HepG2 (cell line): ENCODE measurements around the gene TMEM258. TPM values are rescaled to one million over a fixed set of nuclear protein-coding genes. Genes with fewer than 3 reads are reported as not detected.

ENCODE experiments used
- ADNP ChIP-seq: sonication (generic); formaldehyde crosslinking; IDR thresholded peaks from 2 replicates; pipeline ENCODE4 v1.4.0; 2020; ENCODE audit warnings: missing genetic modification reagents
- CBX5 ChIP-seq: sonication (generic); formaldehyde crosslinking; IDR thresholded peaks from 2 replicates; pipeline ENCODE4 v1.4.0; 2020; ENCODE audit warnings: missing genetic modification reagents, borderline replicate concordance
- ESRRA ChIP-seq: sonication (generic); formaldehyde crosslinking; IDR thresholded peaks from 2 replicates; pipeline ENCODE4 v1.5.1; 2020; ENCODE audit warnings: mild to moderate bottlenecking, low read depth, missing genetic modification reagents
- GABPA ChIP-seq, 2 experiments: IDR thresholded peaks; 2 replicates each; pipeline ENCODE4 v1.6.1; 2011 to 2016; ENCODE audit warnings: low read depth in 2 of 2, low read length in 1 of 2, missing biosample characterization in 1 of 2, missing genetic modification characterization in 1 of 2
- HNRNPH1 ChIP-seq: fragments of 200-400 bp; formaldehyde crosslinking; optimal IDR thresholded peaks from 2 replicates; pipeline ENCODE3; 2017; ENCODE audit warnings: mild to moderate bottlenecking, low read depth, low read length
- KAT2B ChIP-seq: fragments of 150-350 bp; IDR thresholded peaks from 2 replicates; pipeline ENCODE4 v1.6.1; 2014; ENCODE audit warnings: low read depth, low read length, borderline replicate concordance
- NONO ChIP-seq, 2 experiments: fragments of 450-650 bp in 1 of 2; sonication (generic) in 1 of 2; formaldehyde crosslinking in 1 of 2; IDR thresholded peaks in 1 of 2; conservative IDR thresholded peaks in 1 of 2; 2 replicates each; pipeline versions ENCODE4 v1.6.1 to v1.8.0; 2017 to 2022; ENCODE audit warnings: mild to moderate bottlenecking in 1 of 2, missing genetic modification reagents in 1 of 2, moderate library complexity in 1 of 2
- RERE ChIP-seq: IDR thresholded peaks from 2 replicates; pipeline ENCODE4 v1.6.1; 2016; ENCODE audit warnings: low read depth, missing genetic modification reagents, missing compliant biosample characterization
- RFXANK ChIP-seq: IDR thresholded peaks from 2 replicates; pipeline ENCODE4 v1.6.1; 2016
- SAP130 ChIP-seq: IDR thresholded peaks from 2 replicates; pipeline ENCODE4 v1.6.1; 2016; ENCODE audit warnings: low read depth
- SMAD1 ChIP-seq: sonication (generic); formaldehyde crosslinking; IDR thresholded peaks from 2 replicates; pipeline ENCODE4 v1.4.0; 2020; ENCODE audit warnings: missing genetic modification reagents, low read depth, mild to moderate bottlenecking, borderline replicate concordance
- SMYD3 ChIP-seq: sonication (generic); formaldehyde crosslinking; IDR thresholded peaks from 2 replicates; pipeline ENCODE4 v1.8.1; 2023; ENCODE audit warnings: mild to moderate bottlenecking, missing genetic modification reagents
- TEAD3 ChIP-seq: optimal IDR thresholded peaks from 2 replicates; pipeline ENCODE3; 2016; ENCODE audit warnings: borderline replicate concordance
- ZFX ChIP-seq: sonication (generic); formaldehyde crosslinking; IDR thresholded peaks from 2 replicates; pipeline ENCODE4 v1.4.0; 2020; ENCODE audit warnings: mild to moderate bottlenecking, low read depth, missing genetic modification reagents, moderate library complexity
- ZNF354B ChIP-seq: sonication (generic); formaldehyde crosslinking; IDR thresholded peaks from 2 replicates; pipeline ENCODE4 v1.8.0; 2022; ENCODE audit warnings: mild to moderate bottlenecking, missing genetic modification reagents
- ZNF512 ChIP-seq: sonication (generic); formaldehyde crosslinking; IDR thresholded peaks from 2 replicates; pipeline ENCODE4 v1.4.0; 2020; ENCODE audit warnings: mild to moderate bottlenecking, missing genetic modification reagents
- ZNF552 ChIP-seq: sonication (generic); formaldehyde crosslinking; IDR thresholded peaks from 2 replicates; pipeline ENCODE4 v1.9.0; 2022; ENCODE audit warnings: missing genetic modification reagents, mild to moderate bottlenecking, borderline replicate concordance
- ZNF577 ChIP-seq: sonication (generic); formaldehyde crosslinking; IDR thresholded peaks from 2 replicates; pipeline ENCODE4 v1.4.0; 2020; ENCODE audit warnings: mild to moderate bottlenecking, low read depth, missing genetic modification reagents, borderline replicate concordance
- ZNF75D ChIP-seq: sonication (generic); formaldehyde crosslinking; IDR thresholded peaks from 2 replicates; pipeline ENCODE4 v1.8.1; 2023; ENCODE audit warnings: missing genetic modification reagents, mild to moderate bottlenecking, borderline replicate concordance
- ZNF772 ChIP-seq: sonication (generic); formaldehyde crosslinking; IDR thresholded peaks from 2 replicates; pipeline ENCODE4 v1.5.0; 2020; ENCODE audit warnings: mild to moderate bottlenecking, missing genetic modification reagents
- polyA plus RNA-seq, 8 experiments: library from polyadenylated mRNA; depleted of rRNA in 3 of 8; stranded (reverse) in 7 of 8; unstranded in 1 of 8; fragments of >200 nt; fragmentation: Illumina TruSeq in 4 of 8; extraction: Trizol in 4 of 8; gene quantifications; 2 replicates each; pipeline versions ENCODE4 v1.2.1 to v1.2.3, GENCODE V29; 2011 to 2016; ENCODE audit warnings: low read depth in 4 of 8, missing spikeins in 1 of 8, mixed read lengths in 1 of 8; ENCODE audit not compliant: insufficient read depth in 1 of 8
- total RNA-seq, 5 experiments: library from RNA; depleted of rRNA; stranded (reverse); fragments of >200 nt; fragmentation: Illumina TruSeq; extraction: Trizol; gene quantifications; 2 replicates each; pipeline ENCODE4 v1.2.3, GENCODE V29; 2016; ENCODE audit warnings: low read depth in 1 of 5
- TF ChIP-seq, protein P1 (sequence below): IDR thresholded peaks from 2 replicates; pipeline ENCODE4 v1.6.1; 2016; ENCODE audit warnings: low read depth, control low read depth

The TMEM258 gene
- total and polyA plus RNA-seq, 2 of the 13 experiments (the other 11 are each of a cell fraction or from before 2014, with no cell fraction given): 175 to 424 TPM

- no peak for TF ChIP-seq GABPA (IDR thresholded peaks at IDR 0.05; ENCODE audit: low read depth, low read length)
- TF ChIP-seq GABPA (CRISPR knock-in tag; IDR thresholded peaks at IDR 0.05; ENCODE audit: low read depth): no peak
- no peak for TF ChIP-seq RERE (CRISPR knock-in tag)
- TF ChIP-seq, protein P1, sequence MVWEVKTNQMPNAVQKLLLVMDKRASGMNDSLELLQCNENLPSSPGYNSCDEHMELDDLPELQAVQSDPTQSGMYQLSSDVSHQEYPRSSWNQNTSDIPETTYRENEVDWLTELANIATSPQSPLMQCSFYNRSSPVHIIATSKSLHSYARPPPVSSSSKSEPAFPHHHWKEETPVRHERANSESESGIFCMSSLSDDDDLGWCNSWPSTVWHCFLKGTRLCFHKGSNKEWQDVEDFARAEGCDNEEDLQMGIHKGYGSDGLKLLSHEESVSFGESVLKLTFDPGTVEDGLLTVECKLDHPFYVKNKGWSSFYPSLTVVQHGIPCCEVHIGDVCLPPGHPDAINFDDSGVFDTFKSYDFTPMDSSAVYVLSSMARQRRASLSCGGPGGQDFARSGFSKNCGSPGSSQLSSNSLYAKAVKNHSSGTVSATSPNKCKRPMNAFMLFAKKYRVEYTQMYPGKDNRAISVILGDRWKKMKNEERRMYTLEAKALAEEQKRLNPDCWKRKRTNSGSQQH: peak; percentile 19; the same call in 1 of the 2 replicates
- TF ChIP-seq ZNF577 (CRISPR knock-in tag): no peak
- TF ChIP-seq ZNF552 (CRISPR knock-in tag): no peak
- TF ChIP-seq SMYD3 (CRISPR knock-in tag): no peak
- no peak for TF ChIP-seq SMAD1 (CRISPR knock-in tag)
- TF ChIP-seq CBX5 (CRISPR knock-in tag): 0 out of 2 replicates have a peak, but pooled peaks have one; percentile 28
- no peak for TF ChIP-seq ESRRA (CRISPR knock-in tag)
- no peak for TF ChIP-seq ZFX (CRISPR knock-in tag)
- TF ChIP-seq ZNF772: no peak
- TF ChIP-seq RFXANK (CRISPR knock-in tag): no peak
- TF ChIP-seq ZNF512: no peak
- peak; percentile 10 for TF ChIP-seq TEAD3 (CRISPR knock-in tag)
- TF ChIP-seq KAT2B: no peak
- TF ChIP-seq ZNF354B: no peak
- no peak for TF ChIP-seq SAP130 (CRISPR knock-in tag)
- TF ChIP-seq NONO (IDR thresholded peaks at IDR 0.05): no peak
- TF ChIP-seq NONO (CRISPR knock-in tag; conservative IDR thresholded peaks at IDR 0.05): 0 out of 2 replicates have a peak, but pooled peaks have one; percentile 21
- no peak for TF ChIP-seq ZNF75D (CRISPR knock-in tag)
- no peak for TF ChIP-seq HNRNPH1
- TF ChIP-seq ADNP: 0 out of 2 replicates have a peak, but pooled peaks have one; percentile 39
These were observed 41.6 kb downstream of the TMEM258 start (continued) for GRCh38 chr11:61750631-61751273.
